Testis (tissue), 2 donors: ENCODE results near the gene LRIG1.

Source experiments
- CTCF ChIP-seq, 3 experiments: fragments of 450-650 bp in 2 of 3; fragments of 200-600 bp in 1 of 3; sonication (generic) in 1 of 3; IDR thresholded peaks; one replicate each; pipeline ENCODE4 v1.5.1; 2016 to 2019; ENCODE audit warnings: antibody characterized with exemption in 3 of 3, mild to moderate bottlenecking in 2 of 3, moderate library complexity in 1 of 3
- POLR2A ChIP-seq: fragments of 450-650 bp; IDR thresholded peaks from one replicate; pipeline ENCODE4 v1.6.1; 2017; ENCODE audit warnings: antibody characterized with exemption, mild to moderate bottlenecking, moderate library complexity

- no peak for TF ChIP-seq CTCF (IDR thresholded peaks at IDR 0.05)
- no peak for TF ChIP-seq POLR2A
Measured at GRCh38 chr3:66381626-66382025, 119.2 kb downstream of the LRIG1 start.
